GM21825 (cell line): Measurements from ENCODE around the gene C20orf173.
"Not testable (repeated sequence)": the region's sequence is repeated elsewhere in the genome, so short reads cannot be mapped to it uniquely, and the experiment has no call there.

Experiments used
- ATAC-seq: cut with Tn5 transposase; IDR thresholded peaks from one replicate; pipeline ENCODE4 v1.9.1; 2021; ENCODE audit warnings: mild to moderate bottlenecking, moderate library complexity; ENCODE audit not compliant: unreplicated experiment

C20orf173 gene

GRCh38 chr20:35547329-35547728 lies 17.9 kb upstream of the C20orf173 start:
- ATAC-seq = no peak

- ATAC-seq = no peak
Observed at GRCh38 chr20:35546127-35546526, 16.7 kb upstream of the C20orf173 start.

- not testable (repeated sequence) for ATAC-seq
Observed at GRCh38 chr20:35544941-35545340, 15.5 kb upstream of the C20orf173 start.

GRCh38 chr20:35544436-35544835 lies 15.0 kb upstream of the C20orf173 start:
- ATAC-seq = no peak

GRCh38 chr20:35542990-35543389 lies 13.5 kb upstream of the C20orf173 start:
- ATAC-seq = no peak

GRCh38 chr20:35541783-35542662 lies 12.6 kb upstream of the C20orf173 start, which contains the start of gene ERGIC3:
Gene ERGIC3 (plus strand): TSS chr20:35542078. CDS start chr20:35542098, 20 bp downstream.
- ATAC-seq = peak; percentile 87

- ATAC-seq = no peak
Observed at GRCh38 chr20:35541118-35541782, 11.8 kb upstream of the C20orf173 start.

GRCh38 chr20:35539756-35540212 lies 10.3 kb upstream of the C20orf173 start:
- ATAC-seq = peak; percentile 39

- ATAC-seq = no peak
Observed at GRCh38 chr20:35527122-35527769, 2.2 kb downstream of the C20orf173 start.

GRCh38 chr20:35525639-35526038 lies 3.8 kb downstream of the C20orf173 start:
- no peak for ATAC-seq

GRCh38 chr20:35523298-35523888 lies 6.1 kb downstream of the C20orf173 start:
- ATAC-seq = no peak

GRCh38 chr20:35518955-35519354 lies 10.5 kb downstream of the C20orf173 start:
- no peak for ATAC-seq

- ATAC-seq = not testable (repeated sequence)
Observed at GRCh38 chr20:35517767-35518166, 11.7 kb downstream of the C20orf173 start.

GRCh38 chr20:35517125-35517524 lies 12.3 kb downstream of the C20orf173 start:
- no peak for ATAC-seq

- ATAC-seq = no peak
Observed at GRCh38 chr20:35515949-35516645, 13.4 kb downstream of the C20orf173 start.

- no peak for ATAC-seq
Observed at GRCh38 chr20:35515341-35515740, 14.1 kb downstream of the C20orf173 start.

GRCh38 chr20:35514371-35514932 lies 15.0 kb downstream of the C20orf173 start:
- ATAC-seq = no peak

GRCh38 chr20:35511814-35512420 lies 17.5 kb downstream of the C20orf173 start:
- no peak for ATAC-seq

- ATAC-seq = no peak
Observed at GRCh38 chr20:35510951-35511735, 18.3 kb downstream of the C20orf173 start.
